Measurements from ENCODE around the gene UBE2J1.

Gene UBE2J1

GRCh38 chr6:89291256-89291819 is 61.2 kb downstream of the UBE2J1 start:
- DNase-seq (ENCODE audit: low read depth in 2 of 3, low spot score in 2 of 3) = no peak

- DNase-seq (ENCODE audit: low read depth in 2 of 3, low spot score in 2 of 3) = no peak
Measured at GRCh38 chr6:89290401-89291155, 61.9 kb downstream of the UBE2J1 start.

- DNase-seq (ENCODE audit: low read depth in 2 of 3, low spot score in 2 of 3) = no peak
Measured at GRCh38 chr6:89289710-89290109, 62.8 kb downstream of the UBE2J1 start.

GRCh38 chr6:89287351-89288028 is 65.0 kb downstream of the UBE2J1 start:
- no peak for DNase-seq (ENCODE audit: low read depth in 2 of 3, low spot score in 2 of 3)

- no peak for DNase-seq (ENCODE audit: low read depth in 2 of 3, low spot score in 2 of 3)
Measured at GRCh38 chr6:89286516-89286915, 66.0 kb downstream of the UBE2J1 start.

- no peak for DNase-seq (ENCODE audit: low read depth in 2 of 3, low spot score in 2 of 3)
Measured at GRCh38 chr6:89284963-89285735, 67.4 kb downstream of the UBE2J1 start.

GRCh38 chr6:89284081-89284480 is 68.4 kb downstream of the UBE2J1 start:
- no peak for DNase-seq (ENCODE audit: low read depth in 2 of 3, low spot score in 2 of 3)

- no peak for DNase-seq (ENCODE audit: low read depth in 2 of 3, low spot score in 2 of 3)
Measured at GRCh38 chr6:89282749-89283148, 69.8 kb downstream of the UBE2J1 start.

- DNase-seq (ENCODE audit: low read depth in 2 of 3, low spot score in 2 of 3) = peak in 1 of 3 experiments; percentile 14
Measured at GRCh38 chr6:89281779-89282246, 70.7 kb downstream of the UBE2J1 start.

GRCh38 chr6:89278956-89279355 is 73.6 kb downstream of the UBE2J1 start:
- no peak for DNase-seq (ENCODE audit: low read depth in 2 of 3, low spot score in 2 of 3)

Measured in activated CD8-positive, alpha-beta memory T cell treated with anti-CD3 and anti-CD28 coated beads for 48 hours (primary cell).